ENCODE results near the gene MLX. TPM values are rescaled to one million over a fixed set of nuclear protein-coding genes. Genes with fewer than 3 reads are reported as not detected.

The MLX gene
- total and polyA plus RNA-seq, 2 of the 8 experiments (the other 6 are each of a cell fraction or from before 2014, with no cell fraction given) = 27.0 to 27.5 TPM

DNA sequence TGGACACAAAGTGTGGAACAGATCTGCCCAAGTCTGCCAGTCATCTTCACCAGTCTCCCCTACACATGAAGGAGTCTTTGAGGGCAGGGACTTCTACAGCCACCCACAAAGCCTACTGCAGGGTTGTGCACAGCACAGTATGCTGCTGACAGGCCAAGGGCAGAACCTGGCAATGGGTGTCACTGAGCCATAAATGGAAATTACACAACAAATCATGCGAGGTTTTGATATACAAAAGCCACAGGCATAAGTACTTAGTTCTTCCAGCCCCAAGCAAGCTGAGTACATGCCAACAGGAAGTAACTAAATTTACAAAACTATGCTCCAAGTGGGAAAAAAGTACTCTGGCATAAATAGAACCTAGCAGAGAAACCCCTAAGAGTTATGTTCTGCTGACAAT, 18.5 kb downstream of the MLX start (continued):
- no peak for TF ChIP-seq BCL11A (IDR thresholded peaks at IDR 0.05; ENCODE audit: low read depth in 2 of 2, low read length in 2 of 2)
- no peak for TF ChIP-seq KDM1A (IDR thresholded peaks at IDR 0.05; ENCODE audit: borderline replicate concordance, low read length)
